Stomach (tissue), 4 donors: ENCODE data around the gene PIP4K2A.

Experiments used
- POLR2A ChIP-seq, 4 donors: fragments of 450-650 bp; IDR thresholded peaks; one replicate each; pipeline ENCODE4 v1.6.1; 2016; ENCODE audit warnings: antibody characterized with exemption in 4 of 4, control low read depth in 2 of 4, mild to moderate bottlenecking in 1 of 4, moderate library complexity in 1 of 4
- POLR2AphosphoS5 ChIP-seq, 3 donors: sonication (generic); formaldehyde crosslinking; IDR thresholded peaks; one replicate each; pipeline ENCODE4 v1.6.1; 2016; ENCODE audit warnings: antibody characterized with exemption in 3 of 3
- TF ChIP-seq, protein P1 (sequence below), 7 experiments: fragments of 450-650 bp in 4 of 7; fragments of 200-600 bp in 3 of 7; sonication (generic) in 3 of 7; IDR thresholded peaks; one replicate each; pipeline ENCODE4 v1.5.1; 2016 to 2019; ENCODE audit warnings: antibody characterized with exemption in 7 of 7, control low read depth in 2 of 7, mild to moderate bottlenecking in 1 of 7

DNA sequence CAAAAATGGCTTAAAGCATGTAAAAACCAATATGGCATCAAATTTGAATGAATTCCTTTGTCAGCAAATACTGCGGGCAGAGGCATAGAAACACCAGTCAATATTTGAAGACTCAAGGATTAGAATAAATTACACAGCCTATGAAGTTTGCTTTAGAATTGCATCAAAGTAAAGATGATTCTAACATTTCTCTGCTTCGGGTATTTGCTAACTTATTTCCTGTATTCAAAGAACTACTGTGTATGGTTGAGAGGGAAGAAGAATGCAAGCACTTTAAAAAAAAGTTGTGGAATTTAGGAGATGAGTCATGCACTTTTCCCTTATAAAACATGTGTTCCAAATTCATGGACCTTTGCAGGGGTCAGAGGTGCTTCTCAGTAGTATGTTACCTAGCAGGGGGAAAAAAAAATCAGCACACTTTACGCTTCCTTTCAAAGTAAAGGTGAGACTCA lies 90.1 kb downstream of the PIP4K2A start:
- TF ChIP-seq, protein P1, sequence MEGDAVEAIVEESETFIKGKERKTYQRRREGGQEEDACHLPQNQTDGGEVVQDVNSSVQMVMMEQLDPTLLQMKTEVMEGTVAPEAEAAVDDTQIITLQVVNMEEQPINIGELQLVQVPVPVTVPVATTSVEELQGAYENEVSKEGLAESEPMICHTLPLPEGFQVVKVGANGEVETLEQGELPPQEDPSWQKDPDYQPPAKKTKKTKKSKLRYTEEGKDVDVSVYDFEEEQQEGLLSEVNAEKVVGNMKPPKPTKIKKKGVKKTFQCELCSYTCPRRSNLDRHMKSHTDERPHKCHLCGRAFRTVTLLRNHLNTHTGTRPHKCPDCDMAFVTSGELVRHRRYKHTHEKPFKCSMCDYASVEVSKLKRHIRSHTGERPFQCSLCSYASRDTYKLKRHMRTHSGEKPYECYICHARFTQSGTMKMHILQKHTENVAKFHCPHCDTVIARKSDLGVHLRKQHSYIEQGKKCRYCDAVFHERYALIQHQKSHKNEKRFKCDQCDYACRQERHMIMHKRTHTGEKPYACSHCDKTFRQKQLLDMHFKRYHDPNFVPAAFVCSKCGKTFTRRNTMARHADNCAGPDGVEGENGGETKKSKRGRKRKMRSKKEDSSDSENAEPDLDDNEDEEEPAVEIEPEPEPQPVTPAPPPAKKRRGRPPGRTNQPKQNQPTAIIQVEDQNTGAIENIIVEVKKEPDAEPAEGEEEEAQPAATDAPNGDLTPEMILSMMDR (IDR thresholded peaks at IDR 0.05), result no peak
- TF ChIP-seq POLR2A (IDR thresholded peaks at IDR 0.05), result no peak
- TF ChIP-seq POLR2AphosphoS5 (IDR thresholded peaks at IDR 0.05), result no peak
